AG08395 (cell line): ENCODE results near the gene ORAI2.
"Not testable (repeated sequence)": the region's sequence is repeated elsewhere in the genome, so short reads cannot be mapped to it uniquely, and the experiment has no call there.

Experiments
- DNase-seq: peaks from one replicate; pipeline ENCODE4 v3.0.0; 2012; ENCODE audit warnings: mixed read lengths, low spot score

The ORAI2 gene

GRCh38 chr7:102469972-102470825 is 36.8 kb downstream of the ORAI2 start:
- DNase-seq: no peak

GRCh38 chr7:102471791-102472125 is 38.4 kb downstream of the ORAI2 start:
- DNase-seq: no peak

DNA sequence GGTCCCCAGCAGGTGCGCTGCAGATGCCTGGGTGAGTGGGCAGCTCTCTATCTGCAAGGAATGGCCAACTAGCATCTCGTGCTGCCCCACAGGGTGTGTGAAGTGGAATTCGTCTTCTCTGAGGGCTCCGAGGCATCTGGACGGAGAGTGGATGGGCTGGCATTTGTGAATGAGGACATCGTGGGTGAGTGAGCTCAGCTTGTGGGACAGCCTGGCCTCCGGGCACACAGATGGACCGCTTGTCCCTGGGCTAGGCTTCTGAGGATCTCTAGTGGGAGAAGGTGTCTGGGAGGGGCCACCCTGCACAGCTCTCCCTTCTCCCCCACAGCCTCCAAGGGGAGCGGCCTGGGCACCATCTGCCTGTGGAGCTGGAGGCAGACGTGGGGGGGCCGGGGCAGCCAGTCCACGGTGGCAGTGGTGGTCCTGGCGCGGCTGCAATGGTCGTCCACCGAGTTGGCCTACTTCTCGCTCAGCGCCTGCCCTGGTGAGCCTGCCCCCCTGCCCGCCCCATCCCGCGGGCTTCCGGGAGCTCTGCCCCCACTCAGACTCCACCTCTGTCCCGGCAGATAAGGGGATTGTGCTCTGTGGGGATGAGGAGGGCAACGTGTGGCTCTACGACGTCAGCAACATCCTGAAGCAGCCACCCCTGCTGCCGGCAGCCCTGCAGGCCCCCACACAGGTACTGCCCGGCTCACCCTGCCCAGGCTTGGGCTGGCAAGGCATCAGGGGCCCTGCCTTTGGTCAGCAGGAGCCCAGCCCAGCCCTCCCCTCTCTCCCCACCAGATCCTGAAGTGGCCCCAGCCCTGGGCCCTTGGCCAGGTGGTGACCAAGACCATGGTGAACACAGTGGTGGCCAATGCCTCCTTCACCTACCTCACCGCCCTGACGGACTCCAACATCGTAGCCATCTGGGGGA is 39.0 kb downstream of the ORAI2 start:
- DNase-seq: no peak

- no peak for DNase-seq
Measured at GRCh38 chr7:102473271-102473991, 40.1 kb downstream of the ORAI2 start.

DNA sequence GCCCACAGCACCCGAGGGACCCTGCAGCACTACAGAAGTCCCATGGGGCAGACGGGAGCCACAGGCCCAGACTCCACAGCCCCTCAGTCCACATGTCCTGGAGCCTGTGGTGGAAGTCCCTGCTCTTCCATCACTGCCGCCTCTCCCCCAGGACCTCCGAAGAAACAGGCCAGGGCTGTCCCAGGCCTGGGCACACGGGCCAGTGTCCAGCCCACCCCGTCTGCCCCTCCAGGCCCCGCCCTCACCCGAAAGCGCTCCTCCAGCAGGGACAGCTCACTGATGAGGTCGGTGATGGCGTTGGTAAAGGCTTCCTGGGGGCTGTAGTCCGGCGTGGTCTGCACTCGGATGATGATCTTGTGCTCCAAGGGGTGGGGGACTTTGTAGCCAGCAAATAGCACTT is 40.7 kb downstream of the ORAI2 start:
- DNase-seq: not testable (repeated sequence)

- DNase-seq: not testable (repeated sequence)
Measured at GRCh38 chr7:102474736-102475435, 41.5 kb downstream of the ORAI2 start.

DNA sequence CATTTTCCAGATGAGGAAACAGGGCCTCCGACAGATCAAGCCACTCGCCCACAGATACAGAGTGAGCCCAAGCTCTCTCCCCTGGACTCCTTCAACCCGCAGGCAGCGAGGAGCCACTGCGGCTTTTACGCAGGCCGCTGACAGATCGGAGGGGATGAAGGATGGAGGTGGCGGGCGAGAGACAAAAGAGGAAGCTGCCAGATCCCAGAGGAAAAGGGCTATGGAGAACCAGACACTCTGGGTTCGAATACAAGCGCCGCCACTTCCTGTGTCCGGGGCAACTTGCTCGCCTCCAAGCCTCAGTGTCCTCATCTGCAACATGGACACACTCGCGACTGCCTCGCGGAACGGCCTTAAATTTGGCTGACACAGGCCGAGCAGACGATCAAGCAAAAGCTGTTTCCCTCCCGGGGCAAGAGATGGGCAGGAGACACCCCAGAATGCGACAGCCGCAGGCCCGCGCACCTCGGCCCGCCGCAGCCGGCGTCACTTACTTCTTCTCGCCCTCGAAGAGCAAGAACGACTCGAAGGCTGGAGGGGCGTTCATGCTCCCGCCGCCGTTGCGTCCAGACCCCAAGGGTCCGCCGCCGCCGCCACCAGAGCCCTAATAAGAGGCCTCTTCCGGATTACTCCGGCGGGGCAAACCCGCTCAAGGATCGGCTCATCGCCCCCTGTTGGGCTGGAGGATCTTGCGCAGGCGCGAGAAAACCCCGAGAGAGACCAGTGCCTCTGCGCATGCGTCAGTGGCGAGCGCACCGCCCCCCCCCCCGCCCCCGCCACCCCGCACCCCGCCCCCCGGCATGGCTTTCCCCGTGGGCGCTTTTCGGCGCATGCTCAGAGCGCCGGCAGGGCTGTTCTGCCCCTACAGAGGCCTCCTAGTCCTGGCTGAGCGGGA is 45.2 kb downstream of the ORAI2 start, which contains the start of gene POLR2J:
Gene POLR2J, minus strand, starts transcription at position 609 of the 895 bp plus-strand sequence. Its CDS starts 62 bp downstream, at position 547.
- not testable (repeated sequence) for DNase-seq

GRCh38 chr7:102479209-102479584 is 45.8 kb downstream of the ORAI2 start:
- DNase-seq: not testable (repeated sequence)

DNA sequence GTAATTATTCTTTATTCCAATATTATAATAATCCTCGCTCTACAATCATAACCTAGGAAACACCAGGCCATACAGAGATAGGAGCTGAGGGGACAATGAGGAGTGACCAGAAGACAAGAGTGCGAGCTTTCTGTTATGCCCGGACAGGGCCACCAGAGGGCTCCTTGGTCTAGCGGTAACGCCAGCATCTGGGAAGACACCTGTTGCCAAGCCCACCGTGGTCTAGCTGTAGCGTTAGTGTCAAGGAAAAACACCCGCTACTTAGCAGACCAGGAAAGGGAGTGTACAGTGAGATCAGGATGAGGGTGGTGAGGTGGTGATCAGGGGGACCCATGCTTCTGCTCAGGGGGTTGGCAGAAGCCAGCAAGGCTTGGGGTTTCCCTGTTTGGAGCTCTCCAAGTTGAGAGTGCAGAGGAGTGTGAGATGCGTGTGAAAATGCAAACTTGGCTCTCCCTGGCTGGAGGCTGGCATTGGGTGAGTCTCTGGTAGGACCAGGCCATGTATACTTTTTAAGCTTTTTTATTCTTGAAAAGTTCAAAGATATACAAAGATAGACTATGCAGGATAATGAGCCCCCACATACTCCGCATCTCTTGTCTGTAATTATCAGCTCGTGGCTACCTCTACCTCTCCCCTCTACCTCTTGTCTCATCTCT is 46.7 kb downstream of the ORAI2 start:
- not testable (repeated sequence) for DNase-seq

DNA sequence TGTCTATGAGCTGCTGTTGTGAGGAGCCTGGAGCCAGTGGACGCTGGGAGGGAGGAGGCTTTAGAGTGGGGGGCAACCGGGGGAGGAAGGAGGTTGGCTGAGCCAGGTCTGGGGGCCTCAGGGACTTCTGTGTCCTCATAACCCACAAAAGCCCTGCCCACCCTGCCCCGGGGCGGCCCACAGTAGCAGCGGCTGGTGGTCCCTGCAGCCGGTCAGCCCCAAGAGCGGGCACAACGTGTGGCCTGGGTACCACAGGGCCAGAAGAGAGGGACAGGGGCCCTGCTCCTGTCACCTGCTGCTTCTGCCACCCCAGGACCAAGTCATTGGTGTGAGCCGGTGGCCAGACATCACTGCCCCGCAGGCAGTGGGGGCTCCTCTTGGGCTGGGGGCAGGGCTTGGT is 48.6 kb downstream of the ORAI2 start:
- not testable (repeated sequence) for DNase-seq

DNA sequence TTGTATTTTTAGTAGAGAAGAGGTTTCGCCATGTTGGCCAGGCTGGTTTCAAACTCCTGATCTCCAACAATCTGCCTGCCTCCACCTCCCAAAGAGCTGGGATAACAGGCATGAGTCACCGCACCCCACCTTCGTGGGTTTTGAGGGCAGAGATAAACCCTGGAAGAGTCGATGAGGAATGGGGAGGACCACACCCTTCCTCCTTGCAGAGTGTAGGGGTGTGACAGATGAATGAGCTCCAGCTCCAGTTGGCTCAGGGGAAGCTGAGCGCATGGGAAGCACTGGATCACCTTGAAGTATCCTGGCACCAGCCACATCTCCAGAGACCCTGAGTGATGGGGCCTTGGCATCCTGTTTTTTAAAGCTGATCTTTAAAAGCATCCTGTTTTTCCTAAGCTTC is 50.9 kb downstream of the ORAI2 start:
- not testable (repeated sequence) for DNase-seq

- not testable (repeated sequence) for DNase-seq
Measured at GRCh38 chr7:102490529-102491075, 57.2 kb downstream of the ORAI2 start.

GRCh38 chr7:102493220-102493935 is 60.0 kb downstream of the ORAI2 start:
- DNase-seq: not testable (repeated sequence)

DNA sequence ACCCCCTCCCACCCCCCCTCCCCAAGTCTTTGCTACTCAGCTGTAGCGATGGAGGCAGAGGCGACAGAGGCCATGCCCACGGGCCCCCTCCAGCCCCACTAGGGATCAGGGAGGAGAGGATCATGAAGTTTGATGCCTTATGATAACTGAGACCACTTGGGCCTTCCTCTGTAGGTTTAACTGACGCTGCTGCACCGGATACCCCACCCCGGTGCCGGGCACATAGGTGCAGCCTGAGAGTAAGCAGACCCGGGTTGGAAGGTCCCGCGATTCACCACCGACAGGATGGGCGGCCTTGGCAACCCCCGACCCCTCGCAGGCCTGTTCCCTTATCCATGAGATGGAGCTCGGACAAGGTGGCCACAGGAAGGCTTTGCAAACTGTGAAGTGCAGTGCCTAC is 60.7 kb downstream of the ORAI2 start:
- not testable (repeated sequence) for DNase-seq

- DNase-seq: not testable (repeated sequence)
Measured at GRCh38 chr7:102494473-102495149, 61.2 kb downstream of the ORAI2 start.

DNA sequence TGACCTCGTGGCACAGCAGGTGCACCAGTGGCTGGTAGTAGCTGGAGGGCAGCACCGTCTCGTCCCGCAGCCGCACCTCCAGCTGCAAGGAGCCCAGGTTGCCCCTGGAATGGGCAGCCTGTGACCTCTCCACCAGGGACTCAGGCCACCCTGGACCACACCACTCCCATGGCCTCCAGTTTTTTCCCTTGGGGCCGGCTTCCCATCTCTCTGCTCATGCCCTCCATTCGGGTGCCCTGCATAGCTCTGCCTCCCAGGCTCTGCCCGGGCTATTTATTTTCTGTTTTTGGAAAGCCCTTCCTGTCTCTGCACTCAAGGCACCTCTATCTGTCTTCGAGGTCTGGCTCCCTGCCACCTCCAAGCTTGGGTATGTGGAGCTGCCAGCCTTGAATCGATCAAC is 63.5 kb downstream of the ORAI2 start:
- not testable (repeated sequence) for DNase-seq

DNA sequence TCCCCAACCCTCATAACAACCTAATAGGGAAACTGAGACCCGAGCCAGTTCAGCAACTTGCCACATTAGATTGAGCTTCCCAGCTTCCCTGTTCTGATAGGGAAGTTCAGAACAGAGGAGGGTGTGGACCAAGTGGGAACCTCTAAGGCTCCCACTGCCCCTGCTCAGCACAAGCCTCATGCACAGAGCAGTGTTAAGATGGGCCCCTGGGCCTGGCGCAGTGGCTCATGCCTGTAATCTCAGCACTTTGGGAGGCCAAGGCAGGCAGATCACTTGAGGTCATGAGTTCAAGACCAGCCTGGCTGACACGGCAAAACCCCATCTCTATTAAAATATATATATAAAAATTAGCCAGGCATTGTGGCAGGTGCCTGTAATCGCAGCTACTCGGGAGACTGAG is 63.9 kb downstream of the ORAI2 start:
- DNase-seq: not testable (repeated sequence)

- DNase-seq: not testable (repeated sequence)
Measured at GRCh38 chr7:102498321-102498720, 64.9 kb downstream of the ORAI2 start.
